Fibroblast of pulmonary artery (primary cell): ENCODE results near the gene C7orf25.

Experiments used
- DNase-seq: peaks from one replicate; pipeline ENCODE4 v3.0.0-alpha.2; 2010; ENCODE audit warnings: low read depth
- H3K4me3 ChIP-seq: replicated peaks from 2 replicates; pipeline ENCODE4 v1.5.1; 2011; ENCODE audit warnings: low read depth, mild to moderate bottlenecking, control low read depth, low read length, moderate library complexity
- TF ChIP-seq, protein P1 (sequence below): IDR thresholded peaks from 2 replicates; pipeline ENCODE4 v1.5.1; 2011; ENCODE audit warnings: mild to moderate bottlenecking, control low read depth, low read length, inconsistent platforms; ENCODE audit errors: missing control alignments

The C7orf25 gene

DNA sequence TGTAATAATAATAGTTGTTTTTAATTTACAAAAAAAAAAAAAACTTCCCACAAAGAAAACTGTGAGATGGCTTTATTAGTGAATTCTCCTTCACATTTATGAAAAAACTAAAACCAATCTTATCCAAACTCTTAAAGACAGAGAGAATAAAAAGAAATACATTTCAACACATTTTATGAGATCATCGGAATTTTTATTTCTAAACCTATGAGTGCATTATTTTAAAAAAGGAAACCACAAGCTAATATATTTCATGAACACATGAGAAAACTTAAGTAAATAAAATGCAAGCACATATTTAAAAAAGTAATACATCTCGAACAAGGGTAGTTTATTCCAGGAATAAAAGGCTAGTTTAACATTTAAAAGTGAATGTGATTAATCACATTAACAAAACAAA, 31.5 kb downstream of the C7orf25 start:
- no peak overlapping the region for H3K4me3 ChIP-seq
- no peak for DNase-seq
- TF ChIP-seq, protein P1, sequence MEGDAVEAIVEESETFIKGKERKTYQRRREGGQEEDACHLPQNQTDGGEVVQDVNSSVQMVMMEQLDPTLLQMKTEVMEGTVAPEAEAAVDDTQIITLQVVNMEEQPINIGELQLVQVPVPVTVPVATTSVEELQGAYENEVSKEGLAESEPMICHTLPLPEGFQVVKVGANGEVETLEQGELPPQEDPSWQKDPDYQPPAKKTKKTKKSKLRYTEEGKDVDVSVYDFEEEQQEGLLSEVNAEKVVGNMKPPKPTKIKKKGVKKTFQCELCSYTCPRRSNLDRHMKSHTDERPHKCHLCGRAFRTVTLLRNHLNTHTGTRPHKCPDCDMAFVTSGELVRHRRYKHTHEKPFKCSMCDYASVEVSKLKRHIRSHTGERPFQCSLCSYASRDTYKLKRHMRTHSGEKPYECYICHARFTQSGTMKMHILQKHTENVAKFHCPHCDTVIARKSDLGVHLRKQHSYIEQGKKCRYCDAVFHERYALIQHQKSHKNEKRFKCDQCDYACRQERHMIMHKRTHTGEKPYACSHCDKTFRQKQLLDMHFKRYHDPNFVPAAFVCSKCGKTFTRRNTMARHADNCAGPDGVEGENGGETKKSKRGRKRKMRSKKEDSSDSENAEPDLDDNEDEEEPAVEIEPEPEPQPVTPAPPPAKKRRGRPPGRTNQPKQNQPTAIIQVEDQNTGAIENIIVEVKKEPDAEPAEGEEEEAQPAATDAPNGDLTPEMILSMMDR = no peak

DNA sequence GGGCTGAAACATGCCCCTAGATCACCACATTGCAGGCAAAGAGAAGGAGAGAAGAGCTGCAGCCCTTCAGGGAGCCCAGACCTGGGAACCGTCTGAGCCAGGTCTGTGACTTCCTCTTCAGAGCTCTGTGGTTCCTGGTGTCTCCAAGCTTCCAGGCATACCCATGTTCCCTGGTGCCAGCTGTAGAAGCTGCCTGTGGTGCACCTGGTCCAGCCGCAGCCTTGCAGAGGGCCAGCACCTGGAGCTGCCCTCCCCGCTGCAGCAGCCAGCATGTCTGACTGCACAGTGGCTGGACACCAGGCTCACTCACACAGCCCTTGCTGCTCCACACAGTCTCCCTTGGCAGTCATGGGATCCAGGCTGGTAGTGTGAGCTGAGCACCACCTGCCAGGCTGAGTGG, 33.6 kb downstream of the C7orf25 start:
- DNase-seq = no peak
- H3K4me3 ChIP-seq = no peak overlapping the region
- TF ChIP-seq, protein P1 = no peak

DNA sequence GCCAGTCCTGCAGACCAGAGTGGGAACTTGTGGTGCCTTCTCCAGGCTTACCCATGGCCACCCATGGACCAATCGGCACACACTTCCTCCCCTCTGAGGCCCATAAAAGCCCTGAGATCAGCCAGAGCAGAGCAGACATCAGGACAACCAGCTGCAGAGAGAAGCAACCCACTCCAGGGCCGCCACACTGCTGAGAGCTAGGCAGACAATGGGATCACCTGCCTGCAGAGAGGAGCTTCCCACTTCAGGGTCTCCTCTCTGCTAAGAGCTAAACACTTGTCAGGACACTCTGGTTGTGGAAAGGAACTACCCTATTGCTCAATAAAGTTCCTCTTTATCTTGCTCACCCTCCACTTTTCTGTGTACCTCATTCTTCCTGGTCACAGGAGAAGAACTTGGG, 34.0 kb downstream of the C7orf25 start:
- TF ChIP-seq, protein P1 = no peak
- DNase-seq = no peak
- no peak overlapping the region for H3K4me3 ChIP-seq

DNA sequence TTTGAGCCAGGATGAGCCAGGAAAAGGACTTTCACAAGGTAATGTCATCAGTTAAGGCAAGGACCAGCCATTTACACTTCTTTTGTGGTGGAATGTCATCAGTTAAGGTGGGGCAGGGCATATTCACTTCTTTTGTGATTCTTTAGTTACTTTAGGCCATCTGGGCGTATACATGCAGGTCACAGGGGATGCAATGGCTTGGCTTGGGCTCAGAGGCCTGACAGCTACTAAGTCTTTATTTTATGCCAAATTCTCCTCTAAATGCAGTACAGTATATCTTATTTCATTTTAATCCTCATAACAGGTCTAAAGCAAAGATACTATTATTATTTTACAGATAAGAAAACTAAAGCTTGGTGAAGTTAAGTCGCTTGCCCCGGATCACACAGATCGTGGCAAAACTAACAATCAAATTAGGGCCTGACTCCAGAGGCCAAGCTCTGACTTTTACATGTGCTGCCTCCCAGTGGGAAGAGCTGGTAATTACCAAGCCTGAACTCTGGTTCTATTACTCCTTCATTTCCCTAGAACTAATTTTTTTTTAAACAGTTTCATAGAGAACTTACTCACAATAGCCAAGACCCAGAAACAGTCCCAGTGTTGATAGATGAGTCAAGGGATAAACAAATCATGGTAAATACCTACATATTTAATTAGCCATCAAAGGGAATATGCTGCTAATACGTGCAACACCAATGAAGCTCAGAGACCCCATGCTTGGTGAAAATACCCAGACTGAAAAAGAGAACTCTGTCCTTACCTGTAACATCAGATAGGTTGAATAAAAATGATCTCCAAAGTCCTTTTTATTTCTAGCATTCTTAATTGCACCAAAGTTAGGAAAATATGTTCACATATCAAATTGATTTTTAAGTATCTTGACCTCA, 35.4 kb downstream of the C7orf25 start:
- TF ChIP-seq, protein P1 = peak; percentile 84
- DNase-seq = peak; percentile 72
- H3K4me3 ChIP-seq = no peak overlapping the region

DNA sequence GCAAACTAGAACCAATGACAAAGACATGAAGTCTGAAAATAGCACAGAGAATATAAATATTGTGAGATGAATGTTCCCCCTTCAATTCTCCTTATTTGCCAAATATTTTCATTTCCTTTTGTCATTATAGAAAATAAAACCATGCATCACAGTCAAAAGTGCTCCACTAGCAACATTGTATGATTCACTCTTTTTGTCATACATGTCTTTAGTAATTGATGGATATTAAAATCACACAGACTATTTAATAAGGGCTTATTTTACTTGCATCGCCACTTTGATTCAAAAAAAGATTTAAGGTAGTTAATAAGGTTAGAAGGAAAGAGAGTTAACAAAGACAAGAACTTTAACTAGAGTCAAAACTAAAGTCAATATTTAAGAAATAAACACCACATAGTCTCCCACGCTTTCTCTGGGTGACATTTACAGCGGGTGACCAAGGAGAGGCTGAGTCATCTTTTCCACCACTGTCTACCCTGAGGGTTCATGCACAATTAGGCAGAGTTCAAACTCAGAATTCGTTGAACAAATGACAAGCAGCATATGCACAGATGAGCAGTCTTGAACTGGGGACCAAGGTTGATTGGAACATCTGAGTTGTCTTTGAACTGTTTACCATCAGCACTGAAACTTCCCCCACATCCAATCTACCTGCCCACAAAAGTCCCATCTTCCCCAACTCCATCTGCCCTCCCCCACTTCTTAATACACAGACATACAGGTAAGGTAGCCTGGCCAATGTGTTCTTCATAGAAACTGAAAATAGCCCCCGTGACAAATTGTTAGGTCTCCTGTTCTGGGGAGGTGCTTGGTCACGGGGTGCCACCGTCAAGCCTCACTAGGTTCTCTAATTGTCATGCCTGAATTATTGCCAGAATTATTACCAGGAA, 42.5 kb downstream of the C7orf25 start:
- TF ChIP-seq, protein P1 = no peak
- no peak for DNase-seq
- no peak overlapping the region for H3K4me3 ChIP-seq

DNA sequence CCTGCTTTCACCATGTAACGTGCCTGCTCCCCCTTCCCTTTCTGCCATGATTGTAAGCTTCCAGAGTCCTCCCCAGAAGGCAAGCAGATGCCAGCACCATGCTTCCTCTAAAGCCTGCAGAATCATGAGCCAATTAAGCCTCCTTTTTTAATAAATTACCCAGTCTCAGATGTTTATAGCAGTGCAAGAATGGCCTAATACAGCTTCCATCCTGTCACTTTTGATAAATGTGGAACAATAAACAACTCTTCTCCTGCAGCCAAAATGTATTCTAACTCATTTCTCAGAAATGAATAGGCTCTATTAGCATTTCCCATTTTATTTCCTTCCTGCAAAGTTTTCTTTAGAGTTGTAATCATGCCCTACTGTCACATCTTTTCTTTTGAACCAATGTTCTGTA, 43.4 kb downstream of the C7orf25 start:
- TF ChIP-seq, protein P1 = no peak
- no peak overlapping the region for H3K4me3 ChIP-seq
- DNase-seq = no peak
